SK-N-SH treated with all-trans-retinoic acid at 6 μM for 48 hours (cell line): ENCODE results near the gene CPVL.

Experiments used
- ARNTL ChIP-seq: fragments of 450-650 bp; formaldehyde crosslinking; IDR thresholded peaks from 2 replicates; pipeline ENCODE4 v1.5.0; 2020; ENCODE audit warnings: low read depth, mild to moderate bottlenecking, moderate library complexity, borderline replicate concordance
- CSDC2 ChIP-seq: fragments of 250-450 bp; sonication (Bioruptor Pico); IDR thresholded peaks from 2 replicates; pipeline ENCODE4 v1.5.0; 2020; ENCODE audit warnings: mild to moderate bottlenecking, moderate library complexity
- ESRRG ChIP-seq: fragments of 250-450 bp; sonication (Bioruptor Pico); IDR thresholded peaks from 2 replicates; pipeline ENCODE4 v1.6.1; 2021; ENCODE audit warnings: mild to moderate bottlenecking
- GLIS3 ChIP-seq: fragments of 250-450 bp; sonication (Bioruptor Pico); IDR thresholded peaks from 2 replicates; pipeline ENCODE4 v1.5.0; 2020; ENCODE audit warnings: mild to moderate bottlenecking, moderate library complexity
- ISL1 ChIP-seq: fragments of 250-450 bp; sonication (Bioruptor Pico); IDR thresholded peaks from 2 replicates; pipeline ENCODE4 v2.1.2; 2022; ENCODE audit warnings: mild to moderate bottlenecking, moderate library complexity
- RARB ChIP-seq: fragments of 250-450 bp; sonication (Bioruptor Pico); IDR thresholded peaks from 2 replicates; pipeline ENCODE4 v1.8.0; 2021; ENCODE audit warnings: mild to moderate bottlenecking, moderate library complexity
- ZFP3 ChIP-seq: fragments of 250-450 bp; sonication (Bioruptor Pico); IDR thresholded peaks from 2 replicates; pipeline ENCODE4 v1.5.0; 2020; ENCODE audit warnings: mild to moderate bottlenecking, moderate library complexity
- ZNF565 ChIP-seq: fragments of 450-650 bp; formaldehyde crosslinking; conservative IDR thresholded peaks from 2 replicates; pipeline ENCODE4 v1.5.0; 2020; ENCODE audit warnings: low read depth, mild to moderate bottlenecking, moderate library complexity
- ZNF8 ChIP-seq: fragments of 450-650 bp; formaldehyde crosslinking; IDR thresholded peaks from 2 replicates; pipeline ENCODE4 v1.5.0; 2020; ENCODE audit warnings: mild to moderate bottlenecking, moderate library complexity
- TF ChIP-seq, protein P1 (sequence below): fragments of 250-450 bp; sonication (Bioruptor Pico); IDR thresholded peaks from 2 replicates; pipeline ENCODE4 v1.8.0; 2021; ENCODE audit warnings: low read depth, mild to moderate bottlenecking, moderate library complexity, borderline replicate concordance
- TF ChIP-seq, protein P2 (sequence below): fragments of 250-450 bp; sonication (Bioruptor Pico); IDR thresholded peaks from 2 replicates; pipeline ENCODE4 v1.5.1; 2021; ENCODE audit warnings: mild to moderate bottlenecking, moderate library complexity
- TF ChIP-seq, protein P3 (sequence below): fragments of 250-450 bp; sonication (Bioruptor Pico); IDR thresholded peaks from 2 replicates; pipeline ENCODE4 v1.8.0; 2020; ENCODE audit warnings: mild to moderate bottlenecking, moderate library complexity, borderline replicate concordance

DNA sequence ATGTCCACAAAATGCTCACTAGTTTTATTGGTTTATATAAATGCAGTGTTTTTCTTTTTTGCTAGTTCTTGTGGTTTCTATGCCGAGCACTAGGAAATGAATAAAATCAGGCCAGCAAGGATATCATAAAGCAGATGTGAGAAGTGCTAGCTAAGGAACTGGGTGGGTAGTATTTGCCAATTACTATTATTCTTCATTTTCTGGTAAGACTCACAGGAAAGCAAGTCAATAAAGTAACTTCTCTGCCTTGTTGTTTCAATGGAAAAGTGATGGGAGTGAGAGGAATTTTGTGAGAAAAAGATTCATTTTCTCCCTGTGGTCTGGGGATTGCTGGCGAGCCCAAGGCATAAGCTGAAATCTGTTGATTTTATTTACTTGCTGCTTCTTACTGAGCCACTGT is 137.7 kb downstream of the CPVL start:
- TF ChIP-seq RARB (CRISPR knock-in tag): no peak
- TF ChIP-seq ARNTL (CRISPR knock-in tag): no peak
- TF ChIP-seq, protein P1, sequence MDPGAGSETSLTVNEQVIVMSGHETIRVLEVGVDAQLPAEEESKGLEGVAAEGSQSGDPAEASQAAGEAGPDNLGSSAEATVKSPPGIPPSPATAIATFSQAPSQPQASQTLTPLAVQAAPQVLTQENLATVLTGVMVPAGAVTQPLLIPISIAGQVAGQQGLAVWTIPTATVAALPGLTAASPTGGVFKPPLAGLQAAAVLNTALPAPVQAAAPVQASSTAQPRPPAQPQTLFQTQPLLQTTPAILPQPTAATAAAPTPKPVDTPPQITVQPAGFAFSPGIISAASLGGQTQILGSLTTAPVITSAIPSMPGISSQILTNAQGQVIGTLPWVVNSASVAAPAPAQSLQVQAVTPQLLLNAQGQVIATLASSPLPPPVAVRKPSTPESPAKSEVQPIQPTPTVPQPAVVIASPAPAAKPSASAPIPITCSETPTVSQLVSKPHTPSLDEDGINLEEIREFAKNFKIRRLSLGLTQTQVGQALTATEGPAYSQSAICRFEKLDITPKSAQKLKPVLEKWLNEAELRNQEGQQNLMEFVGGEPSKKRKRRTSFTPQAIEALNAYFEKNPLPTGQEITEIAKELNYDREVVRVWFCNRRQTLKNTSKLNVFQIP (CRISPR knock-in tag): no peak
- TF ChIP-seq, protein P2, sequence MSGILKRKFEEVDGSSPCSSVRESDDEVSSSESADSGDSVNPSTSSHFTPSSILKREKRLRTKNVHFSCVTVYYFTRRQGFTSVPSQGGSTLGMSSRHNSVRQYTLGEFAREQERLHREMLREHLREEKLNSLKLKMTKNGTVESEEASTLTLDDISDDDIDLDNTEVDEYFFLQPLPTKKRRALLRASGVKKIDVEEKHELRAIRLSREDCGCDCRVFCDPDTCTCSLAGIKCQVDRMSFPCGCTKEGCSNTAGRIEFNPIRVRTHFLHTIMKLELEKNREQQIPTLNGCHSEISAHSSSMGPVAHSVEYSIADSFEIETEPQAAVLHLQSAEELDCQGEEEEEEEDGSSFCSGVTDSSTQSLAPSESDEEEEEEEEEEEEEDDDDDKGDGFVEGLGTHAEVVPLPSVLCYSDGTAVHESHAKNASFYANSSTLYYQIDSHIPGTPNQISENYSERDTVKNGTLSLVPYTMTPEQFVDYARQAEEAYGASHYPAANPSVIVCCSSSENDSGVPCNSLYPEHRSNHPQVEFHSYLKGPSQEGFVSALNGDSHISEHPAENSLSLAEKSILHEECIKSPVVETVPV (CRISPR knock-in tag): no peak
- no peak for TF ChIP-seq ZFP3
- TF ChIP-seq GLIS3: no peak
- TF ChIP-seq, protein P3, sequence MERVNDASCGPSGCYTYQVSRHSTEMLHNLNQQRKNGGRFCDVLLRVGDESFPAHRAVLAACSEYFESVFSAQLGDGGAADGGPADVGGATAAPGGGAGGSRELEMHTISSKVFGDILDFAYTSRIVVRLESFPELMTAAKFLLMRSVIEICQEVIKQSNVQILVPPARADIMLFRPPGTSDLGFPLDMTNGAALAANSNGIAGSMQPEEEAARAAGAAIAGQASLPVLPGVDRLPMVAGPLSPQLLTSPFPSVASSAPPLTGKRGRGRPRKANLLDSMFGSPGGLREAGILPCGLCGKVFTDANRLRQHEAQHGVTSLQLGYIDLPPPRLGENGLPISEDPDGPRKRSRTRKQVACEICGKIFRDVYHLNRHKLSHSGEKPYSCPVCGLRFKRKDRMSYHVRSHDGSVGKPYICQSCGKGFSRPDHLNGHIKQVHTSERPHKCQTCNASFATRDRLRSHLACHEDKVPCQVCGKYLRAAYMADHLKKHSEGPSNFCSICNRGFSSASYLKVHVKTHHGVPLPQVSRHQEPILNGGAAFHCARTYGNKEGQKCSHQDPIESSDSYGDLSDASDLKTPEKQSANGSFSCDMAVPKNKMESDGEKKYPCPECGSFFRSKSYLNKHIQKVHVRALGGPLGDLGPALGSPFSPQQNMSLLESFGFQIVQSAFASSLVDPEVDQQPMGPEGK (CRISPR knock-in tag): no peak
- TF ChIP-seq ZNF8 (CRISPR knock-in tag): no peak
- no peak for TF ChIP-seq CSDC2 (CRISPR knock-in tag)
- no peak for TF ChIP-seq ESRRG (CRISPR knock-in tag)
- no peak for TF ChIP-seq ISL1 (CRISPR knock-in tag)
- TF ChIP-seq ZNF565: no peak
